Measurements from ENCODE around the gene PCBP3. TPM values are rescaled to one million over a fixed set of nuclear protein-coding genes. Genes with fewer than 3 reads are reported as not detected.
A peak's percentile ranks its signal among the peaks of the same experiment; 100 is the strongest.

PCBP3 gene
- total RNA-seq, 1 donor from 2014 or later, result 11.8 TPM

- Mint-ChIP-seq H3K36me3 (ENCODE audit: low read depth) (peaks cover 1% of the 10 kb centered on the region), H3K27ac (ENCODE audit: unreplicated experiment) (peak overlapping the region; percentile 75), H3K4me3 (ENCODE audit: unreplicated experiment) (peak overlapping the region; percentile 24), H3K27me3 (ENCODE audit: low read depth) (no peaks in the 10 kb centered on the region), H3K4me1 (ENCODE audit: low read depth) (peaks cover 26% of the 10 kb centered on the region), H3K9me3 (ENCODE audit: low read depth) (no peaks in the 10 kb centered on the region)
- TF ChIP-seq, protein P1, sequence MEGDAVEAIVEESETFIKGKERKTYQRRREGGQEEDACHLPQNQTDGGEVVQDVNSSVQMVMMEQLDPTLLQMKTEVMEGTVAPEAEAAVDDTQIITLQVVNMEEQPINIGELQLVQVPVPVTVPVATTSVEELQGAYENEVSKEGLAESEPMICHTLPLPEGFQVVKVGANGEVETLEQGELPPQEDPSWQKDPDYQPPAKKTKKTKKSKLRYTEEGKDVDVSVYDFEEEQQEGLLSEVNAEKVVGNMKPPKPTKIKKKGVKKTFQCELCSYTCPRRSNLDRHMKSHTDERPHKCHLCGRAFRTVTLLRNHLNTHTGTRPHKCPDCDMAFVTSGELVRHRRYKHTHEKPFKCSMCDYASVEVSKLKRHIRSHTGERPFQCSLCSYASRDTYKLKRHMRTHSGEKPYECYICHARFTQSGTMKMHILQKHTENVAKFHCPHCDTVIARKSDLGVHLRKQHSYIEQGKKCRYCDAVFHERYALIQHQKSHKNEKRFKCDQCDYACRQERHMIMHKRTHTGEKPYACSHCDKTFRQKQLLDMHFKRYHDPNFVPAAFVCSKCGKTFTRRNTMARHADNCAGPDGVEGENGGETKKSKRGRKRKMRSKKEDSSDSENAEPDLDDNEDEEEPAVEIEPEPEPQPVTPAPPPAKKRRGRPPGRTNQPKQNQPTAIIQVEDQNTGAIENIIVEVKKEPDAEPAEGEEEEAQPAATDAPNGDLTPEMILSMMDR (IDR thresholded peaks at IDR 0.05), result no peak
- no peak for DNase-seq (ENCODE audit: low spot score)
Measured at GRCh38 chr21:45864436-45864835, 220.9 kb downstream of the PCBP3 start.

- Mint-ChIP-seq H3K9me3 (ENCODE audit: low read depth) (no peaks in the 10 kb centered on the region), H3K4me1 (ENCODE audit: low read depth) (peaks cover 33% of the 10 kb centered on the region), H3K4me3 (ENCODE audit: unreplicated experiment) (peak overlapping the region; percentile 12), H3K36me3 (ENCODE audit: low read depth) (peaks cover 1% of the 10 kb centered on the region), H3K27ac (ENCODE audit: unreplicated experiment) (no peak overlapping the region), H3K27me3 (ENCODE audit: low read depth) (no peaks in the 10 kb centered on the region)
- TF ChIP-seq, protein P1 (IDR thresholded peaks at IDR 0.05), result no peak
- no peak for DNase-seq (ENCODE audit: low spot score)
Measured at GRCh38 chr21:45865106-45865835, 221.7 kb downstream of the PCBP3 start.

DNA sequence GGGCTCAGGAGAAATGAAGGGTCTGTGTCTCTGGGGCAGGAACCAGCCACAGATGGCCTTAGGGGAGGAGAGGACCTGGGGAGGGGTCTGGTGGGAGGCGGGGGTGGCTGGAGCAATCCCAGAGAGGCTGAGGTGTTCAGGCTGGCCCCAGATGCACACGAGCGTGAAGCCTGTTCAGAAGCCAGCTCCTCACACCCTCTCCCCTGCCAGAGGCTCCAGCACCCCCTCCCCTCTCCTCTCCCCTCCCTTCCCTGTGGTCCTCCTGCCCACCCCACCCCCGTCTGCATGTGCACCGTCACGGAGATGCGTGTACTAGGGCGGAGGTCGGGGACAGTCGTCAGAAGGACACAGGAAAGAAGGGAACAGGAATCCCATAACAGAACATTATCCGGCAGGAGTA lies 223.0 kb downstream of the PCBP3 start:
- peaks cover 38% of the 10 kb centered on the region for H3K4me1 Mint-ChIP-seq (ENCODE audit: low read depth)
- no peak for DNase-seq (ENCODE audit: low spot score)
- no peaks in the 10 kb centered on the region for H3K9me3 Mint-ChIP-seq (ENCODE audit: low read depth)
- H3K4me3 Mint-ChIP-seq (ENCODE audit: unreplicated experiment), result no peak overlapping the region
- H3K27ac Mint-ChIP-seq (ENCODE audit: unreplicated experiment), result no peak overlapping the region
- TF ChIP-seq, protein P1 (IDR thresholded peaks at IDR 0.05), result no peak
- peaks cover 1% of the 10 kb centered on the region for H3K36me3 Mint-ChIP-seq (ENCODE audit: low read depth)
- H3K27me3 Mint-ChIP-seq (ENCODE audit: low read depth), result no peaks in the 10 kb centered on the region

DNA sequence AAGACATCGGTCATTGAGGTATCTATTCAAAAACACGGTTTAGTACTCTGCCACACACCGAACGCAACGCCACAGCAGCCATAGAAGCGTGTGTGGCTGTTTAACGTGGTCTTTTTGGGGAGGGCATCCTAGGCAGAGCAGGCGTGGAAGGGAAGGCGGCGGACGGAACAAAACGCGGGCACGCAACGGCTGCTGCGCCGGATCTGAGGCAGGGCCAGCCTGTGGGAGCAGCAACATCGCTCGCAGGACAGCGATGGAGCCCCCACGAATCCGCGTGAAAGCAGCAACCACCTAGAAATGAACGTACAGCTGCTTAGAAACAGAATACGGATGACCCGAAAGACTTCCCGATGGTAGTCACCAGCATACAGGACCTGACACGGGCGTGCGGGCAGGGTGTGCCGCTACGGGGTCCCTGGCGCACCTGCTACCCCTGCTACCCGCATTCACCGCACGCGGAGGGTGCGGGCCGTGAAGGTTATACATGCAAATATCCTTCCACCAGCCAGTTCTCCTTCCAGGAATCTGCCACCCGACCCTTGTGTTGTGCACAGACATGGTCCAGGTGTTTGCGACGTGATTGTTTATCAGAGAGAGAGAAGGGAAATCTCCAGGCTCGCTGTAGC lies 223.6 kb downstream of the PCBP3 start:
- H3K9me3 Mint-ChIP-seq (ENCODE audit: low read depth), result no peaks in the 10 kb centered on the region
- no peaks in the 10 kb centered on the region for H3K27me3 Mint-ChIP-seq (ENCODE audit: low read depth)
- H3K27ac Mint-ChIP-seq (ENCODE audit: unreplicated experiment), result no peak overlapping the region
- DNase-seq (ENCODE audit: low spot score), result no peak
- H3K4me3 Mint-ChIP-seq (ENCODE audit: unreplicated experiment), result no peak overlapping the region
- TF ChIP-seq, protein P1 (IDR thresholded peaks at IDR 0.05), result no peak
- H3K4me1 Mint-ChIP-seq (ENCODE audit: low read depth), result peaks cover 38% of the 10 kb centered on the region
- peaks cover 1% of the 10 kb centered on the region for H3K36me3 Mint-ChIP-seq (ENCODE audit: low read depth)

- H3K9me3 Mint-ChIP-seq (ENCODE audit: low read depth), result no peaks in the 10 kb centered on the region
- TF ChIP-seq, protein P1 (IDR thresholded peaks at IDR 0.05), result no peak
- H3K4me1 Mint-ChIP-seq (ENCODE audit: low read depth), result peaks cover 33% of the 10 kb centered on the region
- peaks cover 1% of the 10 kb centered on the region for H3K36me3 Mint-ChIP-seq (ENCODE audit: low read depth)
- no peaks in the 10 kb centered on the region for H3K27me3 Mint-ChIP-seq (ENCODE audit: low read depth)
- no peak overlapping the region for H3K27ac Mint-ChIP-seq (ENCODE audit: unreplicated experiment)
- no peak for DNase-seq (ENCODE audit: low spot score)
- H3K4me3 Mint-ChIP-seq (ENCODE audit: unreplicated experiment), result no peak overlapping the region
Measured at GRCh38 chr21:45867671-45868081, 224.2 kb downstream of the PCBP3 start.

Data from chondrocyte (in vitro differentiated cells).